A549 treated with AZD9567 at 1 μM for 4 hours (cell line): ENCODE data around the gene S100A3. TPM values are rescaled to one million over a fixed set of nuclear protein-coding genes. Genes with fewer than 3 reads are reported as not detected.

Experiments
- total RNA-seq: library from RNA; stranded (reverse); fragments of 200-300 nt; extraction: Qiagen RNA extraction; gene quantifications from 5 replicates; pipeline ENCODE4 v1.2.3, GENCODE V29; 2022; ENCODE audit not compliant: insufficient read depth

S100A3 gene
- 81.6 to 99.0 TPM (median 94.1 TPM) in 5 replicates for total RNA-seq

GRCh38 chr1:153548722-153549688 lies at the start of gene S100A3:
Gene S100A3, minus strand, starts transcription at chr1:153549258. Its CDS starts 773 bp downstream, at chr1:153548485.

DNA sequence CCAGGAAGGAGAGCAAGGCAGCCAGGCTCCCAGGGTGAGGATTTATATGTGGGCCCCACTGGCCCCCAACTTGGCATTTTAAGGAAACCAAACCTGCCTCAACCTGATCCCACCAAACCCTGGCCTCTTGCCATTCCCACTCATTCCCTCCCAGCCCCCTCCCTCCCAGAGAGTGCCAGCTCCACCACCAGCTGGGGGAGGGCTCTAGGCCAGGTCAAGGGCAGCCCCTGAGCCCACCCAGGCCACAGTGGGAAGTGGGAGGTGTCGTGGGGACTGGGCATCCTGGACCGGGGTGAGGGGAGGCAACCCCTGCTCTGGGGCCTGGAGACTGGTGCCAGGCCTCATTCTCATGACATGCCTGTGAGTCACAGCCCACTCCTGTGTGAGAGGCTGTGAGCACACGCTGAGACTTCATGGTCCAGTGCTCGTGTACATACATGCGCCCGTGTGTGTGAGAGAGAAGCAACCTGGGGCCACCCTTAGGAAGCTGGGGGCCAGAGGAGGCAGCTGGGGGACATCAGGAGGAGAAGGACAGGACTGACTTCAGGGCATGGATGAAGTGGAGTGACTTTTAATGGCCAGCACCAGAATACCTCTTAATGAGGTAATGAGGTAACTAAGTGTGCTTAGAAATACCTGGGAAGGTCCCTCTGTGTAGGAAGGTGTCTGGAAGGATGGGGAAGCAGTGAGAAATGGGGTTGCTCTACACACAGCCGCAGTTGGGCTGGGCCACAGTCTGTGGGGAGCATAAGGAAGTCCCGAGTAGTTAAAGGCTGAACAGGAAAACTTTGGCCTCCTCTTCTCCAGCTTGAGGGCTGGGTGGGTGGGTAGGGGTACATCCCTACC lies 16.7 kb upstream of the S100A3 start, which contains the start of gene S100A2:
TSS of gene S100A2 (minus strand) at position 316 of the 846 bp plus-strand sequence. CDS start 1,967 bp downstream, outside the sequence.

GRCh38 chr1:153545067-153546055 lies 3.7 kb downstream of the S100A3 start, which contains the start of gene S100A4:
Gene S100A4, minus strand, starts transcription at chr1:153545806. Its CDS starts 1,012 bp downstream, at chr1:153544794.

GRCh38 chr1:153540394-153541361 lies 8.4 kb downstream of the S100A3 start, which contains the start of gene S100A5:
Gene S100A5, minus strand, starts transcription at chr1:153540934. Its CDS starts 743 bp downstream, at chr1:153540191.

DNA sequence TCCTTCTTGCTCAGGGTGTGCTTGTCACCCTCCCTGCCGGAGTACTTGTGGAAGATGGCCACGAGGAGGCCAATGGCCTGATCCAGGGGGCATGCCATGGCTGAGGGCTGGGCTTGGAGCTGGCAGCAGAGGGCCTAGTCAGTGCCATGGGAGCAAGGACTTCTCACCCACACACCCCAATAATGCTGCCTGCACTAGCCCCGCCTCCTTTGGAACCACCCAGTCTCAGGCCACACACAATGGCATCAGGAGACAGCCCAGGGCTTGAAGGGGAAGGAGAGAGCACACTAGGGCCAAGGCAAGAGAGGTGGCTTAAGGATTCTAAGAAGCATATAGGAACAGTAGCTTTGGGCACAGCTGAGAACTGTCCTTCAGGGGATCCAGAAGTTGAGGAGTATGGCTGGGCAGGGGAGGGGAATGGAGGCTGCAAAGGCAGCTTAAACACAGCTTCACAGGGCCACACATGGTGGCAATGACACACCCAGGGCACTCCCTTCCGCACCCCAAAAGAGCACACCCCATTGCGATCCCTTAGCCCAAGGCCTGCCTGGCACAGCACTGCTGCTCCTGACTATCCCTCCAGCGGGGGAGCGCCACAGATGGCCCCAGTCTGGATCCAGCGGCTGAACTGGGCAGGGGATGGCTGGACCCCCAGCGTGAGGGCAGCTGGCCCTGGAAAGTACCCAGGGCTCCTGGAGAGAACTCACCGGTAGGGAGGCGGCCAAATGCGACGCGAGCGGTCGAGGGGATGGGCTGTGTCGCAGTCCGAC lies 13.6 kb downstream of the S100A3 start, which contains the start of gene S100A6:
TSS of gene S100A6 (minus strand) at position 750 of the 770 bp plus-strand sequence. CDS start at position 98, 652 bp downstream.

Other genes starting within 250 kb of the S100A3 start
- not detected in 5 replicates for gene PGLYRP3, start 236.3 kb downstream of the S100A3 start, total RNA-seq
- not detected in 5 replicates for gene PGLYRP4, start 200.4 kb downstream of the S100A3 start, total RNA-seq
- 0.49 to 1.2 TPM (median 0.80 TPM) in 4 of 5 replicates, not detected in the other for gene S100A9, start 191.4 kb downstream of the S100A3 start, total RNA-seq
- gene S100A12, start 173.6 kb downstream of the S100A3 start, total RNA-seq, result not detected in 5 replicates
- not detected in 5 replicates for gene S100A8, start 158.2 kb downstream of the S100A3 start, total RNA-seq
- gene S100A7A, start 132.7 kb downstream of the S100A3 start, total RNA-seq, result not detected in 5 replicates
- not detected in 5 replicates for gene S100A7, start 88.6 kb downstream of the S100A3 start, total RNA-seq
- gene S100A6, start 13.3 kb downstream of the S100A3 start, total RNA-seq, result 3,026 to 3,713 TPM (median 3,617 TPM) in 5 replicates
- gene S100A5, start 8.3 kb downstream of the S100A3 start, total RNA-seq, result 0.74 to 1.7 TPM (median 0.84 TPM) in 4 of 5 replicates, not detected in the other
- 1,162 to 1,829 TPM (median 1,676 TPM) in 5 replicates for gene S100A4, start 3.5 kb downstream of the S100A3 start, total RNA-seq
- 10.6 to 29.6 TPM (median 22.2 TPM) in 5 replicates for gene S100A2, start 16.6 kb upstream of the S100A3 start, total RNA-seq
- gene S100A16, start 63.9 kb upstream of the S100A3 start, total RNA-seq, result 405 to 503 TPM (median 489 TPM) in 5 replicates
- 0.18 to 0.52 TPM (median 0.31 TPM) in 4 of 5 replicates, not detected in the other for gene S100A14, start 67.1 kb upstream of the S100A3 start, total RNA-seq
- gene S100A13, start 78.2 kb upstream of the S100A3 start, total RNA-seq, result 131 to 188 TPM (median 175 TPM) in 5 replicates
- gene S100A1, start 79.2 kb upstream of the S100A3 start, total RNA-seq, result 0.39 to 0.88 TPM (median 0.53 TPM) in 4 of 5 replicates, not detected in the other
- gene CHTOP, start 84.8 kb upstream of the S100A3 start, total RNA-seq, result 77.8 to 88.2 TPM (median 79.7 TPM) in 5 replicates
- gene SNAPIN, start 109.4 kb upstream of the S100A3 start, total RNA-seq, result 55.6 to 63.8 TPM (median 58.8 TPM) in 5 replicates
- gene ILF2, start 121.7 kb upstream of the S100A3 start, total RNA-seq, result 268 to 304 TPM (median 275 TPM) in 5 replicates
- 1.2 to 1.4 TPM (median 1.3 TPM) in 4 of 5 replicates, not detected in the other for gene NPR1, start 129.4 kb upstream of the S100A3 start, total RNA-seq
- gene INTS3, start 178.8 kb upstream of the S100A3 start, total RNA-seq, result 14.8 to 16.4 TPM (median 15.0 TPM) in 5 replicates
- 0.90 to 1.1 TPM (median 0.93 TPM) in 4 of 5 replicates, not detected in the other for gene SLC27A3, start 226.1 kb upstream of the S100A3 start, total RNA-seq